Thoracic aorta (tissue), 2 donors: Measurements from ENCODE around the gene VWDE. TPM values are rescaled to one million over a fixed set of nuclear protein-coding genes. Genes with fewer than 3 reads are reported as not detected.

Experiments used
- ATAC-seq: fragments of 150-250 bp; one replicate; pipeline ENCODE4 v1.8.0; 2017; ENCODE audit warnings: low read depth; ENCODE audit not compliant: insufficient number of reproducible peaks, low FRiP score
- DNase-seq: peaks from one replicate; pipeline ENCODE4 v3.0.0-alpha.2; 2020; ENCODE audit warnings: low spot score
- H3K27ac ChIP-seq, 2 donors: fragments of 200-600 bp; sonication (generic); 1 replicate in 1 of 2; 2 replicates in 1 of 2; pipeline ENCODE4 v1.5.1; 2016; ENCODE audit warnings: mild to moderate bottlenecking in 2 of 2, moderate library complexity in 2 of 2
- H3K27me3 ChIP-seq: fragments of 200-600 bp; sonication (generic); replicated peaks from 2 replicates; pipeline ENCODE4 v1.6.0; 2016; ENCODE audit warnings: mild to moderate bottlenecking; ENCODE audit not compliant: insufficient read depth
- H3K36me3 ChIP-seq: fragments of 200-600 bp; sonication (generic); one replicate; pipeline ENCODE4 v1.5.1; 2016
- H3K4me1 ChIP-seq, 2 donors: fragments of 200-600 bp; sonication (generic); 1 replicate in 1 of 2; 2 replicates in 1 of 2; pipeline versions ENCODE4 v1.5.1 to v1.6.0; 2016; ENCODE audit warnings: low read depth in 2 of 2, mild to moderate bottlenecking in 1 of 2; ENCODE audit not compliant: control insufficient read depth in 1 of 2
- H3K4me3 ChIP-seq: fragments of 200-600 bp; sonication (generic); 2 replicates; pipeline ENCODE4 v1.5.1; 2016; ENCODE audit warnings: mild to moderate bottlenecking
- H3K9me3 ChIP-seq: fragments of 200-600 bp; sonication (generic); 2 replicates; pipeline ENCODE4 v1.5.1; 2016
- CTCF ChIP-seq: fragments of 200-600 bp; sonication (generic); IDR thresholded peaks from one replicate; pipeline ENCODE4 v1.5.1; 2019; ENCODE audit warnings: antibody characterized with exemption
- total RNA-seq, 2 donors: library from RNA; depleted of rRNA; stranded (reverse); fragments of >200 nt; gene quantifications; one replicate each; pipeline versions ENCODE4 v1.1.0 to v1.2.3, GENCODE V29; 2016

VWDE gene
- total RNA-seq, 2 donors from 2014 or later, result 0.14 TPM; not detected in 1

GRCh38 chr7:12360948-12361347 lies 42.7 kb downstream of the VWDE start:
- TF ChIP-seq CTCF, result no peak
- ATAC-seq, result no peak

GRCh38 chr7:12358694-12359093 lies 45.0 kb downstream of the VWDE start:
- no peak for TF ChIP-seq CTCF
- DNase-seq, result no peak
- Histone ChIP-seq H3K27me3 (no peaks in the 10 kb centered on the region), H3K27ac (no peak overlapping the region), H3K4me3 (no peak overlapping the region), H3K9me3 (no peaks in the 10 kb centered on the region), H3K36me3 (no peaks in the 10 kb centered on the region), H3K4me1 (no peaks in the 10 kb centered on the region)
- ATAC-seq, result no peak

More at GRCh38 chr7:12360948-12361347, 42.7 kb downstream of the VWDE start:
- H3K4me1 ChIP-seq, result no peaks in the 10 kb centered on the region
- H3K27ac ChIP-seq, result no peak overlapping the region
- no peaks in the 10 kb centered on the region for H3K36me3 ChIP-seq
- no peaks in the 10 kb centered on the region for H3K27me3 ChIP-seq
- H3K4me3 ChIP-seq, result no peak overlapping the region
- DNase-seq, result no peak
- no peaks in the 10 kb centered on the region for H3K9me3 ChIP-seq

- no peak overlapping the region for H3K27ac ChIP-seq
- no peak for ATAC-seq
- TF ChIP-seq CTCF, result no peak
These were observed 46.2 kb downstream of the VWDE start for GRCh38 chr7:12357508-12357907.

GRCh38 chr7:12351843-12352242 lies 51.8 kb downstream of the VWDE start:
- Histone ChIP-seq H3K27me3 (no peaks in the 10 kb centered on the region), H3K4me1 (no peaks in the 10 kb centered on the region), H3K36me3 (no peaks in the 10 kb centered on the region), H3K4me3 (no peak overlapping the region), H3K27ac (no peak overlapping the region), H3K9me3 (no peaks in the 10 kb centered on the region)
- TF ChIP-seq CTCF, result no peak
- DNase-seq, result no peak
- ATAC-seq, result no peak

More at GRCh38 chr7:12357508-12357907, 46.2 kb downstream of the VWDE start:
- Histone ChIP-seq H3K4me3 (no peak overlapping the region), H3K36me3 (no peaks in the 10 kb centered on the region), H3K27me3 (no peaks in the 10 kb centered on the region), H3K4me1 (no peaks in the 10 kb centered on the region), H3K9me3 (no peaks in the 10 kb centered on the region)
- no peak for DNase-seq

- Histone ChIP-seq H3K4me3 (no peak overlapping the region), H3K36me3 (no peaks in the 10 kb centered on the region), H3K9me3 (no peaks in the 10 kb centered on the region), H3K27ac (no peak overlapping the region), H3K27me3 (no peaks in the 10 kb centered on the region), H3K4me1 (no peaks in the 10 kb centered on the region)
- DNase-seq (no peak), ATAC-seq (no peak)
- TF ChIP-seq CTCF, result no peak
These were observed 52.7 kb downstream of the VWDE start for GRCh38 chr7:12350971-12351370.
